Adrenal gland (tissue), 12 donors: ENCODE results near the gene SREBF1. TPM values are rescaled to one million over a fixed set of nuclear protein-coding genes. Genes with fewer than 3 reads are reported as not detected.

ENCODE experiments used
- DNase-seq, 7 donors: peaks; one replicate each; pipeline ENCODE4 v3.0.0-alpha.2; 2019 to 2020
- H3K27ac ChIP-seq, 5 donors: fragments of 200-600 bp; sonication (generic) in 4 of 5; 1 replicate in 3 of 5; 2 replicates in 2 of 5; pipeline versions ENCODE4 v1.5.1 to v1.8.0; 2016 to 2020; ENCODE audit warnings: mild to moderate bottlenecking in 1 of 5
- H3K27me3 ChIP-seq: fragments of 200-600 bp; 2 replicates; pipeline ENCODE4 v1.8.0; 2021
- H3K36me3 ChIP-seq, 2 donors: fragments of 200-600 bp; replicated peaks in 1 of 2; 1 replicate in 1 of 2; 2 replicates in 1 of 2; pipeline versions ENCODE4 v1.5.1 to v1.8.0; 2018 to 2022
- H3K4me1 ChIP-seq, 2 donors: fragments of 200-600 bp; replicated peaks in 1 of 2; 1 replicate in 1 of 2; 2 replicates in 1 of 2; pipeline versions ENCODE4 v1.5.1 to v1.8.0; 2018 to 2021
- H3K4me3 ChIP-seq, 4 donors: fragments of 200-600 bp; sonication (generic) in 3 of 4; one replicate each; pipeline ENCODE4 v1.5.1; 2016 to 2018
- H3K9me3 ChIP-seq, 3 donors: fragments of 200-600 bp; sonication (generic) in 1 of 3; replicated peaks in 1 of 3; 1 replicate in 2 of 3; 2 replicates in 1 of 3; pipeline versions ENCODE4 v1.5.1 to v1.8.0; 2016 to 2021
- CTCF ChIP-seq, 6 experiments: fragments of 450-650 bp in 4 of 6; fragments of 200-600 bp in 2 of 6; sonication (generic) in 1 of 6; IDR thresholded peaks; 1 replicate in 5 of 6; 2 replicates in 1 of 6; pipeline versions ENCODE4 v1.5.1 to v1.8.0; 2016 to 2021; ENCODE audit warnings: antibody characterized with exemption in 6 of 6, mild to moderate bottlenecking in 2 of 6, moderate library complexity in 1 of 6
- POLR2A ChIP-seq, 2 donors: fragments of 450-650 bp; IDR thresholded peaks; one replicate each; pipeline ENCODE4 v1.6.1; 2017; ENCODE audit warnings: antibody characterized with exemption in 2 of 2, mild to moderate bottlenecking in 2 of 2, moderate library complexity in 1 of 2
- WGBS, 4 donors: extraction: QIAGEN DNeasy Blood & Tissue Kit in 2 of 4; methylation state at CpG; one replicate each; pipeline versions ENCODE4 v1.1.5 to v1.1.7; 2013 to 2017; 5-methylcytosine and 5-hydroxymethylcytosine counted together
- intact Hi-C, 2 donors: fragments of 100-400 bp; cut with DNase I; formaldehyde crosslinking; loops; one replicate each; pipeline versions ENCODE4 v1.14.1 to v1.15.0; 2022 to 2023
- polyA plus RNA-seq, 3 donors: library from polyadenylated mRNA; stranded (reverse); fragments of 200-250 nt in 2 of 3; fragments of 350-450 nt in 1 of 3; fragmentation: Illumina TruSeq in 1 of 3; extraction: RNeasy Lipid Tissue Mini Kit (QIAGEN cat#74804) in 1 of 3; gene quantifications; one replicate each; pipeline ENCODE4 v1.2.3, GENCODE V29; 2013 to 2014
- total RNA-seq, 9 donors: library from RNA; depleted of rRNA in 4 of 9; stranded (reverse); fragments of >200 nt in 4 of 9; fragments of 120-200 nt in 1 of 9; fragmentation: NEBNext Ultra II Directional in 1 of 9; extraction: Animal tissue kit (Norgen Biotek cat#: 25700) in 1 of 9; gene quantifications; one replicate each; pipeline versions ENCODE4 v1.1.0 to v1.2.4, GENCODE V29; 2013 to 2023
- donor health status: healthy with polysubstance abuse.
- donor health status: Bipolar disorder and iron deficiency.
- donor health status: DM: yes; HTN: yes; CAD: no.
- donor health status: DM: no; HTN: no; CAD: no.
- donor health status: DM: no; HTN: no; CAD: no.
- donor health status: DM: yes; HTN: yes; CAD: no.

The SREBF1 gene
- total and polyA plus RNA-seq, 12 donors = 48.2 to 850 (median 576) TPM

DNA sequence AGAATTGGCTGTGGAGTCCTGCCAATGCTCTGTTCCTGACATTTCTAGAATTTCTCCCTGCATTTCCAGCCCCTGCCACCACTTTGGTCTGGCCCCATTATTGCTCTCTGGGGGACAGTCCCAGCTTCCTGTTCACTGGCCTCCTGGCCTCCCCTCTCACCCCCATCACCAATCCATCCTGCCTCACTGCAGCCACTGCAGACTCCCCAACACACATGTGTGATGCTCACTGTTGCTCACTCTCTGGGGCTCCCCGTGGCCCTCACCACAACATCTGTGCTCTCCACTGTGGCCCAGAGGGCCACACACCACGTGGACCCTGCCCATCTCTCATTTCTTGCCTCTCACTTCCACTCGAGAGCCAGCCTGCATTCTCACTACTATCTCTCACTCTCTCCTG is 64.6 kb downstream of the SREBF1 start:
- peaks cover 11 to 58% of the 10 kb centered on the region in 2 donors for H3K4me1 ChIP-seq
- WGBS, 4 donors = 55 to 66% (median 63%) methylated on average over 3 of the region's 3 CpGs

DNA sequence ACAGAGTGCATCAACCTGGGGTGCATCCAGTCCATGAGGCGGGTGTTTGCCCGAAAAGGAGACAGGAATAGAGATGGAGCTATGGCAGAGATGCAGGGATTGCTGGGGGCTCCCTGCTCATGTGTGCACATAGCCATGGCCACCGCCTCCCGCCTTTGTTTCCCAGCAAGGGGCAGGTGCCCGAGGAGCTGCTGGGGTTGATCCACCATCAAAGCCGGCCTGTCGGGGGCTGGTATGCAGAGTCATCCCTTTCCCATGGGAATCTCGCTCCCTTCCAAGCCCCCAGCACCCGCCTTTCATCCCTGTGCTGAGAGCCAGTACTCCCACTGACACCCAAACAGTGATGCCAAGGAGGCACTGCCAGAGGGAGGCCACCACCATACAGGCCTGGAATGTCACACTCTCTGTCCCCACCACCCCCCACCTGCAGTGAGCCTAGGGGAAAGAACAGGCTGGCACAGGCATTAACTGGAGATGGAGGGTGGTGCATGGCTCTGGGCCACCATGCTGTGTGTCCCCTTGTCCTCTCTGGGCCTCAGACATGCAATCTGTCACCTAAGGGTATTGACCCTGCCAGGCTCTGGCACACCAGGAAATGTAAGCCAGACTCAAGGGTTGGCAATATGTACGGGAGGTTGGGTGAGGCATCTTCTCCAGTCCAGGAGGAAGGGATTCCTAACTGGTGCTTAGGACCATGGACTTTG is 65.1 kb downstream of the SREBF1 start:
- no peak for DNase-seq
- intact Hi-C loops = no loop called here
- peaks cover 11 to 64% of the 10 kb centered on the region in 2 donors for H3K4me1 ChIP-seq
- no peaks in the 10 kb centered on the region for H3K36me3 ChIP-seq
- H3K4me3 ChIP-seq = no peak overlapping the region
- TF ChIP-seq POLR2A (IDR thresholded peaks at IDR 0.05) (no peak), CTCF (IDR thresholded peaks at IDR 0.05) (no peak)
- no peaks in the 10 kb centered on the region for H3K27me3 ChIP-seq
- H3K27ac ChIP-seq = peak overlapping the region in 2 of 5 donors; percentile 36 to 68
- 91 to 95% (median 93%) methylated on average over 7 to 10 of the region's 10 CpGs for WGBS, 4 donors
- H3K9me3 ChIP-seq = no peaks in the 10 kb centered on the region

More for the DNA sequence above, 64.6 kb downstream of the SREBF1 start:
- intact Hi-C loops = no loop called here
- Histone ChIP-seq H3K27ac (peak overlapping the region in 1 of 5 donors; percentile 68), H3K36me3 (no peaks in the 10 kb centered on the region), H3K27me3 (no peaks in the 10 kb centered on the region), H3K9me3 (no peaks in the 10 kb centered on the region), H3K4me3 (no peak overlapping the region)
- TF ChIP-seq POLR2A (IDR thresholded peaks at IDR 0.05) (no peak), CTCF (IDR thresholded peaks at IDR 0.05) (no peak)
- no peak for DNase-seq

- no peaks in the 10 kb centered on the region for H3K36me3 ChIP-seq
- TF ChIP-seq POLR2A (IDR thresholded peaks at IDR 0.05) = no peak
- no peak for TF ChIP-seq CTCF (IDR thresholded peaks at IDR 0.05)
- intact Hi-C loops = no loop called here
- peak overlapping the region in 2 of 5 donors; percentile 63 to 68 for H3K27ac ChIP-seq
- 36 to 48% (median 45%) methylated on average over 8 to 13 of the region's 13 CpGs for WGBS, 4 donors
- H3K4me3 ChIP-seq = no peak overlapping the region
- no peaks in the 10 kb centered on the region for H3K27me3 ChIP-seq
- peak in 4 of 7 donors; percentile 37 to 81 (median 51) for DNase-seq
- no peaks in the 10 kb centered on the region for H3K9me3 ChIP-seq
- peaks cover 11 to 74% of the 10 kb centered on the region in 2 donors for H3K4me1 ChIP-seq
Measured at GRCh38 chr17:17770632-17771044, 66.1 kb downstream of the SREBF1 start.

- no peak overlapping the region for H3K4me3 ChIP-seq
- WGBS, 4 donors = 56 to 69% (median 58%) methylated on average over 21 to 25 of the region's 25 CpGs
- H3K27ac ChIP-seq = peak overlapping the region in 2 of 5 donors; percentile 64 to 68
- no peak for DNase-seq
- no peak for TF ChIP-seq CTCF (IDR thresholded peaks at IDR 0.05)
- no peak for TF ChIP-seq POLR2A (IDR thresholded peaks at IDR 0.05)
- intact Hi-C loops = loop anchor here in 1 of 2 donors (10.0 kb wide), 1 partner anchor 85 kb away; the partner anchor contains the start of gene RAI1
- no peaks in the 10 kb centered on the region for H3K9me3 ChIP-seq
- peaks cover 11 to 74% of the 10 kb centered on the region in 2 donors for H3K4me1 ChIP-seq
- H3K27me3 ChIP-seq = no peaks in the 10 kb centered on the region
- no peaks in the 10 kb centered on the region for H3K36me3 ChIP-seq
Measured at GRCh38 chr17:17769869-17770631, 66.7 kb downstream of the SREBF1 start.
